ENCODE measurements around the gene SMARCE1.

Gene SMARCE1

DNA sequence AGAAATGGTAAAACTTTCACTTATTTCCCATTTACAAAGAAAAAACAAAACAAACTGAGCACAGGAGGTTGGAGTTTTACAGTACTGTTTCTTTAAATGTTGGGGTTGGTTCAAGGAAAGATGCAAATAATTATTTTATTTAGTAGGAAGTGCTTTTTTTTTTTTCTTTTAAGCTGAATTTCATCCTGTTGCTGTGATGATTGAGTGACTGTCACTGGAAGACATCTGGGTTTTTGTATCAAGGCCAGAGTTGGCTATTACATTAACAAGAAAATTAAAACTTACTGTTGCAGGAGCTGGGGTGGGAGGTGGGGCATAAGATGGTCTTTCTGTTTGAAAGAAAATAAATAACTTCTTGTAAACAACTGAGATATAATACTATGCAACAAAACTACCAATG, 2.3 kb downstream of the SMARCE1 start:
- DNase-seq: no peak

DNA sequence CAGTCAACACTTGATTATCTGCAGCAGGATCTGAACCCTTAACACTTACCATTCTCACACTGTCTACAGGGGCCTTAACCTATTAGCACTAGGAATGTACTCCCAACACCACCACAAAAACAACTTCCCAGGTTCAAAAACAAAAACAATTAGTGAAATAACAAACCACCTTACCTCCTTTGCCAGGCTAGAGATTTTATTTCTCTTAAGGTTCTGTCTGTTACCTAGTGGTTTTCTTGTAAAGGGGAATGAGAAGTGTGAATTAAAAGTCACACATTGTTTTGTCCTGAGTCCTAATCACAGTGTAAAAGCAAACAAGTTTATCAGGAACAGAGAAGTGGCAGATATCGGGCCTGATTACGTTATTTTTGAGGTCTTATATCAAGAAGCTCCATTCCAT, 9.7 kb downstream of the SMARCE1 start:
- no peak for DNase-seq

- DNase-seq: no peak
These were observed 13.7 kb downstream of the SMARCE1 start for GRCh38 chr17:40633871-40634270.

- no peak for DNase-seq
These were observed 15.4 kb downstream of the SMARCE1 start for GRCh38 chr17:40632216-40632615.

DNA sequence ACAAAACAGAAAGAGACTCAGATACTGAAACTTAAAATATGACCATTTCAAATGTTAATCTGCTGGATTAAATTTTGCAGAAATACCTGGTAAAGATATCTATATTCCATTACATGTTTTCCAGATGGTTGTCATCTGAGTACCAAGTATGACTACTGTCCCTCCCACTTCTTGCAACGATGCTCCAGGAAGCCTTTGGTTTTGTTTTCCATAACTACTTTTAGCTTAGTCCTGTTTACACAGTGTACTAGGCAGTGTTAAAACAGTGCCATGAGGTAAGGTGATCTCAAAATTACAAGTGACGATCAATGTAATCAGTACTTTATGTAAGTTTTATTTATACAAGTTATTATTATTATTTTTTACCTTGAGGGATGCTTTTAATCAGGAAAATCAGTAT, 17.8 kb downstream of the SMARCE1 start:
- DNase-seq: no peak

GRCh38 chr17:40625311-40625710, 22.3 kb downstream of the SMARCE1 start:
- DNase-seq: no peak

DNA sequence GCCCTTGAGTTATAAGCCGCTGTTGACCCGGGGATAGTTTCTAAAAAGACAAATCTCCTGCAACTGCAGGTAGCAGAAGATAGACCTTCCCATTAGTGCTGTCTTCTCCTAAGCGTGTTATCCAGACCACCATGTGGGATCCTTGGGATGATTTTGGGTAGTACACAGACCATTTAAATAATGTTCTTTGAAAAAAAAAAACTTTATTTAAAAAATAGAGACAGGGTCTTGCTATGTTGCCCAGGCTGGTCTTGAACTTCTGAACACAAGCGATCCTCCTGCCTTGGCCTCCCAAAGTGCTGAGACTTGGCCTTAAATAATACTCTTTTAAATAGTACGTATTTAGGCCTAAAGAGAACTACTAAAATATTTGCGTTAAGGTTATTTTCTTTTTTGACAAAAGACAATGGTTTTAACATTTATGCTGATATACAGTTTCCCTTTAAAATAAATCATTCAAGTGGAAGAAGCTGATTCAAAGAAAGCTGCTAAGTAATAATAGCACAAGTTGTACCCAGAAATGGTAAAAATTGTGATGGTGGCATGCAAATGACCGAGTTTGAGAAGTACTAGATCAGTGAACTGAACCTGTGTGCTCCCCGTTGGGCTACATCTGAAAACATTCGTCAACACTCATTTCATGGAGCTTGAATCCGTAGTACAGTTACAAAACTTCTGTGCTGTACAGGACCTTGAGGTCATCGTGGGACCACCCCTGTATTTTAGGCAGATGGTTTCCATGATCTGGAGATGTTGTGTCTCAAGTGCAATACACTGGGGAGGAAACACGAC, 24.0 kb downstream of the SMARCE1 start:
- no peak for DNase-seq

DNA sequence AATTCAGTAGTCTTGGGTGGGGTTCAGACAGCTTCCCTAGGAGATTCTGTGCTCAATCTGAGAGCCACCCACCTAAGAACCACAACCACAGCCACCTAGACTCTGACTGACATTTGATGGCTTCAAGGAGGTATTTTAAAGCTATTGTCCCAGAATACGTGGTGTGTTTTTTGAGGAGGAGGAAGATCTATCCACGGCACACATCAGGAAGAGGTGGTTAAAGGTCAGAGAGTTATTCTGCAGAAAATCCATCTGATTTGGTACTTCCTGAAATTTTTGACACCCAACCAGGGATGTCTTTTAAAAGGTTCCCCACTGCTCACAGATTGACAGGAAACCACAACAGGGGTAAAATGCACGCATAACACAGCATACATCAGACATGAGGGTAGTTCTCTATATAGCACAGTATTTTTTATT, 25.1 kb downstream of the SMARCE1 start:
- DNase-seq: no peak

DNA sequence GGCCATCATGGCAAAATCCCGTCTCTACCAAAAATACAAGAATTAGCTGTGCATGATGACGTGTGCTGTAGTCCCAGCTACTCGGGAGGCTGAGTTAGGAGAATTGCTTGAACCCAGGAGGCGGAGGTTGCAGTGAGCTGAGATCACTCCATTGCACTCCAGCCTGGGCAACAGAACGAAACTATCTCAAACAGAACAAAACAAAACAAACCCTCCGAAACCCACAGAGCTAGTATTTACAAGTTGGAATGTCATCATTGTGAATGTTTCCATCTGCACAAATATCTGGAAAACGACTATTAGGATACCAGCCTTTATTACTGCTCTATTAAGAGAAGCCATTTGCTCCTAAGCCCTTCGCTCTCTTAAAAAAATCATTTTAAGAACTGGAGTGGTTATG, 26.0 kb downstream of the SMARCE1 start:
- DNase-seq: no peak

DNA sequence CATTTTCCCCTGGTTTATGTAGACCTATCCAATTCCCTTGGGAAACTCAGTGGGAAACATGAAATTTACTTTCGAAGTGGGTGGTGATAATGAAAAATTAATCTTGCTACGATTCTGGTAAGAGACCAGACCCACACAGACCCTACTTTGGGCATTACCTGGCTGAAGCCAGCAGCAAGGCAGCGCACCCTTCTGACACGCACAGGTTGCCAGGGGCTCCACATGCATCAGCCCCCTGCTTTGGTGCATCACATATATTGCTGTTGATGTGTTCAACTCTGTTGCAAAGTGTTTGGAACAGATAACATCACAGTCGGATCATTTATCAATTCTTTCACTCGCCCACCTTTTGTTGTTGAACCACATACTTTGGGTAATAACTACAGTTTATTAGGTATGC, 26.6 kb downstream of the SMARCE1 start:
- DNase-seq: no peak

- no peak for DNase-seq
These were observed 28.6 kb downstream of the SMARCE1 start for GRCh38 chr17:40618754-40619625.

DNA sequence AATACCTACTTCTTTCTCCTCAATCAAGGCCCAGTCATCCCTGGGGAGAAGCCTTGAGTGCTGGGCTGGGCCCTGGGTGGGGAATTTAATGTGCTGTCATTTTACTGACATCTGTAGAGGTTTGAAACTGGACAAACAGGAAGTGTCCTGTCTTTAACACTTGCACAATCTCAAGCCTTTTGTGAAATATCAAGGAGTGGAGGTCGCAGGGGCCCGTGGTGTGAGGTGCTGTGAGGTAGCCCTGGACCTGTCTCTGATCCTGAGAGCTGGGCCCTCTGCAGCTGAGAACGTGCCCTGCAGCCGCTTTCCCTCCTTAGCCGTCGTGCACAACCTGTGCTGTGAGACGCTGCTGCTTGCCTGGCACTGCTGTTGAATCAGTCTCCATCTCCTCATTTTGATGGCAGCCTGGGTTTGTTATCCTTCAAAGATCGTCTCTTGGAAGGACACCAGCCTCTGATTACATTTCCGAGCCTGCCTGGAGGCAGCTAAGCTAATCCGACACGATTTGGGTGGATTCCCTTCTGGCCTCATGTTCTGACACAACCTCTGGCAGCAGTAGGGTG, 29.9 kb downstream of the SMARCE1 start:
- no peak for DNase-seq

DNA sequence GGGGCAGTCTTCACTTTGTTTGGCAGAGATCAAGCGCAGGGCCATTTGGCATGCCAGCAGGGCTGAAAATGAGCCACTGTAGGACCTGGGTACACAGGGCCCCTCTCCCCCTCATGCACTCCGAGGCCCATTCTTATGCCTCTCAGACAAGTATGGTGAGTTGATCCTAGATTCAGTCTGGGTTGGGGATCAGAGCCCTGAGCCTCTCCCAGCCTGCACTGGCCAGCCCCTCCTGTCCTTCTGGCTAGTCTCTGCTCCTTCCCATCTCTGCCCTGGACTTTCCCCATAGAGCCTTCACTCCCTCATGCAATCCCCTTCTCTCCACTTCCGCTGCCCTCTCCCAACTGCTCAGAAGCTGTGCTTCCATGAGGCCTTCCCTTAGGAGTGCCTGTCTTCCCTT, 31.0 kb downstream of the SMARCE1 start:
- DNase-seq: no peak

GRCh38 chr17:40615841-40616476, 31.7 kb downstream of the SMARCE1 start:
- DNase-seq: no peak

GRCh38 chr17:40615068-40615840, 32.4 kb downstream of the SMARCE1 start:
- DNase-seq: no peak

- no peak for DNase-seq
These were observed 33.1 kb downstream of the SMARCE1 start for GRCh38 chr17:40614431-40615067.

DNA sequence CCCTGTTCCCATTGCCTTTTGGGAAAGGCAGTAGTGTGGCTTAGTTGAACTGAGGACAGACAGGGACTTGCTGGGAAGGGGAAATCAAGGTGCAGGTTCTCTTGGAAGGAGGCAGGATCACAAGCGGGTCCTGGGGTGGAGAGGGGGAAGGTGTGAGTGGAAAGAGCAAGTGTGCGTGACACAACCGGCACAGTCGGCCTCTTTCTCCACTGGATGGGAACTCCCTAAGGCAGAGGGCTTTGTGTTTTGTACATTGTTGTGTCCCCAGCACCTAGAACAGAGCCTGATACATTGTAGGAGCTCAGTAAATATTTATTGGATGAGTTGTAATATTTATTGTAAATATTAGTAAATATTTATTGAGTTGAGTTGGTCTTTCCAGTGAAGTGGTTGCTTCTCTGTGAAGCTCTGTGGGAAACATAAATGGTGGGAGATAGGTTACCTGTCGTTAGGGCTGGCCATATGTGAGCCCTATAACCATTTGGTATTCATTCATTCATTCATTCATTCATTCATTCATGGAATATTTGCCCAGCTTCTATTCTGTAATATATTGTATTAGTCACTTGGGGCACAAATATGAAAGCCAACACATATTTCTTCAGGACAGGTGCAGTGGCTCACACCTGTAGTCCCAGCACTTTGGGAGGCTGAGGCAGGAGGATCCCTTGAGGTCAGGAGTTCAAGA, 34.0 kb downstream of the SMARCE1 start:
- no peak for DNase-seq

DNA sequence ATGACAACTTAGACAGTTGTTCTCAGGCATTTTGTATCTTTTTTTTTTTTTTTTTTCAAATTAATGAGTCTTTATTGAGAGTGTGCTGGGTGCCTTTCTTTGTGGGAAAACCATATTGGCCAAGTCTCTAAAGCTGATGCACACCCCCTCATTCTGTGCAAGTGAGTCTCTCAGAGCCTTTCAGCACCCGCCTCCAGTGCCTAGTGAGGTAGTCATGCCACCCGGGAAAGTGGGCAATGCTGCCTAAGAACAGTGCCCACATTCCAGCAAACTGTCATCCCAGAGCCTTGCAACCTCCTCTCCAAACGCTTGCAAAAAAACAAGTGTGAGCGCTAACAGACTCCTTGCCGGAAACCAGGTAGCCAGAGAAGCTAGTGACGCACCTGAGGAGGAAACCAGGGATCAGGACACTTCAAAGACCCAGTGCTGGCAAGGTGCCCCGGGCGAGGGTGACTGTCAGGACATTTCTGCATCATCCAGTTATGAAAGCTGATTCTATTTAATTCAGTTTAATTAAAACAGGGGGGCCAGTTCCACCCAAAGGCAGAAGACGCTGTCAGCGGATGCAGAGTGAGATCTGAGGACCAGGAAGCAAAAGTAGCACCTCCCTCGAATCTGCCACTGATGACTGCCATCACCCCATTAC, 34.9 kb downstream of the SMARCE1 start:
- DNase-seq: no peak

DNA sequence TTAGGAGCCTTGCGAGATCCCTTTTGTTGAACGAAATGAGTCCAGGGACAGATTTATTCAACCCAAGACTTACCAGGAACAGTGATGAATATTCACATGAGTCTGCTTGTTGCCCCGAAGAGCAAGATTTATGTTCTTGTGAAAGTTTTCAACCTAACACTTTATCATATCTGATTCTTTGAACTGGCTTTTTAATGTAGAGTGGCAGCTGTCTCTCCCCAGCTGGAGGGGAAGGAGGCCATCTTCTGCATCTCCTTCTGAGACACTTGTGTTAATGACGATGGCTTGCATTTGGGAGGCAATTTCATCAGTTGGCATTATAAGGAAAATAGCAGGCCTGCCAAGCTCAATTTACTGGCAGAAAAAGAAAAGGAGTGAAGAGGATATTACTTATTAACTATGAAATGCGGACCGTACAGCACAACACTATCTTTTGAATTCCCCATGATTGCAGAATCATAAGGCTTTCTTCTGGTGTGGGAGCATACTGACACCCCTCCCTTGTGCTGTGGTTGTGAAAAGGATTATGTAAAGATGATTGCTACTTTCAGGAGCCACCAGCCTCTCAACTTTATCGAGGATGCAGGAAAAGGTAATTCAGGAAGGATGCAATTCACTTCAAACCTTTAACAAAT, 35.7 kb downstream of the SMARCE1 start:
- no peak for DNase-seq

GRCh38 chr17:40610359-40610758, 37.3 kb downstream of the SMARCE1 start:
- DNase-seq: no peak
